ENCODE data around the gene LDB2. TPM values are rescaled to one million over a fixed set of nuclear protein-coding genes. Genes with fewer than 3 reads are reported as not detected.

Gene LDB2
- total and polyA plus RNA-seq, 3 donors from 2014 or later, result 14.6 to 17.8 (median 15.7) TPM

GRCh38 chr4:16555156-16555555 lies 343.3 kb downstream of the LDB2 start:
- Histone ChIP-seq H3K4me1 (no peaks in the 10 kb centered on the region), H3K27ac (no peak overlapping the region), H3K36me3 (ENCODE audit: low read depth, missing control alignments) (no peaks in the 10 kb centered on the region), H3K27me3 (no peaks in the 10 kb centered on the region), H3K4me3 (no peak overlapping the region), H3K9me3 (no peaks in the 10 kb centered on the region)
- no peak for DNase-seq
- WGBS, 2 donors, result 88 to 94% methylated on average over 4 of the region's 4 CpGs
- no peak for TF ChIP-seq POLR2A (IDR thresholded peaks at IDR 0.05)
- TF ChIP-seq CTCF (IDR thresholded peaks at IDR 0.05), result no peak
- intact Hi-C loops (cut with DNase I; ENCODE audit: low total_unique reads), result no loop called here

DNA sequence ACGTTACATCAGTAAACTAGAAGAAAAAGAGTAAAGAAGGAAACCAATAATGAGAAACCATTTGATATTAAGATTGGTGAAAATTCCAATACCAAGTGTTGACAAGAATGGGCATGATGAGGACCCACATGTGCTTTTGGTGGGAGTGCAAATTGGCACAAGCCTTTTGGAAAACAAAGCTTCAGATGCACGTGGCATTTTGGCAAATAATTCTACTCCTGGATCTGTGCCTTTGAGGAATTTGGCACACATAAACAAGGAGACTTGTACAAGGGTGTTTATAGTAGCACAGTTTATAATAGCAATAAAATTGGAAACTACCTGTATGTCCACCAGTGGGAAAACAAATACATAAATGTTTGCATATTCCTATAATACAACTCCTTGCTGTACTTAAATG lies 347.9 kb downstream of the LDB2 start:
- 69 to 74% methylated on average over 2 of the region's 2 CpGs for WGBS, 2 donors
- Histone ChIP-seq H3K9me3 (no peaks in the 10 kb centered on the region), H3K27me3 (no peaks in the 10 kb centered on the region), H3K36me3 (ENCODE audit: low read depth, missing control alignments) (no peaks in the 10 kb centered on the region), H3K4me3 (no peak overlapping the region), H3K27ac (no peak overlapping the region), H3K4me1 (no peaks in the 10 kb centered on the region)
- TF ChIP-seq CTCF (IDR thresholded peaks at IDR 0.05) (no peak), POLR2A (IDR thresholded peaks at IDR 0.05) (no peak)
- DNase-seq, result no peak
- intact Hi-C loops (cut with DNase I; ENCODE audit: low total_unique reads), result no loop called here

DNA sequence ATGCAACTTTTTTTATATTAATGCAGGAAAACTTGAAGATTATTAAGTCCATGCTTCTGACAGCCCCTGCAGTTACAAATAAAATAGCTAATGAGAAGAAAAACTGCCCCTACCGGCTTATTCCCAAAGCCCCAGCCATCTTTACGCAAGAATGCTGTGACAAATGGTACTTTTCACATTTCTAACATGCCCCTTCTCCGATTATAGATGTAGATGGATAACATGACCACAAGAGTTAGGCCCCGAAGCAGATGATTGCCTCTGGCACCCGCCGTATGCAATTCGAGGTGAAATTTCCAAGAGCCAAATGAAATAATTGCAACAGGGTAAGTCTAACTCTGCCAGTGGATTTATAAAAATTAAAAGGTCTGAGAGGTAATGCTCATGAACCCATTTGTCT lies 352.8 kb downstream of the LDB2 start:
- TF ChIP-seq CTCF (IDR thresholded peaks at IDR 0.05) (no peak), POLR2A (IDR thresholded peaks at IDR 0.05) (no peak)
- H3K27me3 ChIP-seq, result no peaks in the 10 kb centered on the region
- WGBS, 2 donors, result 86 to 90% methylated on average over 7 of the region's 7 CpGs
- H3K4me3 ChIP-seq, result no peak overlapping the region
- H3K4me1 ChIP-seq, result no peaks in the 10 kb centered on the region
- no peak overlapping the region for H3K27ac ChIP-seq
- H3K36me3 ChIP-seq (ENCODE audit: low read depth, missing control alignments), result no peaks in the 10 kb centered on the region
- intact Hi-C loops (cut with DNase I; ENCODE audit: low total_unique reads), result no loop called here
- no peaks in the 10 kb centered on the region for H3K9me3 ChIP-seq
- DNase-seq, result no peak

- H3K27me3 ChIP-seq, result no peaks in the 10 kb centered on the region
- TF ChIP-seq POLR2A (IDR thresholded peaks at IDR 0.05) (no peak), CTCF (IDR thresholded peaks at IDR 0.05) (no peak)
- no peak overlapping the region for H3K27ac ChIP-seq
- WGBS, 2 donors, result 76 to 78% methylated on average over 6 of the region's 6 CpGs
- DNase-seq, result no peak
- no peak overlapping the region for H3K4me3 ChIP-seq
- no peaks in the 10 kb centered on the region for H3K36me3 ChIP-seq (ENCODE audit: low read depth, missing control alignments)
- no peaks in the 10 kb centered on the region for H3K9me3 ChIP-seq
- no peaks in the 10 kb centered on the region for H3K4me1 ChIP-seq
- intact Hi-C loops (cut with DNase I; ENCODE audit: low total_unique reads), result no loop called here
Observed at GRCh38 chr4:16544869-16545268, 353.6 kb downstream of the LDB2 start.

GRCh38 chr4:16544251-16544721 lies 354.2 kb downstream of the LDB2 start:
- TF ChIP-seq POLR2A (IDR thresholded peaks at IDR 0.05), result no peak
- no peak for TF ChIP-seq CTCF (IDR thresholded peaks at IDR 0.05)
- Histone ChIP-seq H3K36me3 (ENCODE audit: low read depth, missing control alignments) (no peaks in the 10 kb centered on the region), H3K4me3 (no peak overlapping the region), H3K27me3 (no peaks in the 10 kb centered on the region), H3K9me3 (no peaks in the 10 kb centered on the region), H3K4me1 (no peaks in the 10 kb centered on the region), H3K27ac (no peak overlapping the region)
- intact Hi-C loops (cut with DNase I; ENCODE audit: low total_unique reads), result no loop called here
- WGBS, 2 donors, result 62 to 77% methylated on average over 6 of the region's 6 CpGs
- no peak for DNase-seq
